Measurements from ENCODE around the gene ZNF804B. TPM values are rescaled to one million over a fixed set of nuclear protein-coding genes. Genes with fewer than 3 reads are reported as not detected.

Gene ZNF804B
- total RNA-seq, 1 experiment from 2014 or later, result 0.04 TPM

- H3K27me3 ChIP-seq, result no peaks in the 10 kb centered on the region
- no peaks in the 10 kb centered on the region for H3K36me3 ChIP-seq
- H3K9me3 ChIP-seq (replicated peaks), result no peaks in the 10 kb centered on the region
- H3K27ac ChIP-seq, result no peak overlapping the region
- no peaks in the 10 kb centered on the region for H3K4me1 ChIP-seq
- H3K4me3 ChIP-seq, result no peak overlapping the region
- no peak for DNase-seq
Observed at GRCh38 chr7:88881136-88881535, 121.6 kb downstream of the ZNF804B start.

- no peaks in the 10 kb centered on the region for H3K4me1 ChIP-seq
- H3K4me3 ChIP-seq, result no peak overlapping the region
- no peaks in the 10 kb centered on the region for H3K27me3 ChIP-seq
- H3K9me3 ChIP-seq (replicated peaks), result no peaks in the 10 kb centered on the region
- no peak for DNase-seq
- H3K27ac ChIP-seq, result no peak overlapping the region
- H3K36me3 ChIP-seq, result no peaks in the 10 kb centered on the region
Observed at GRCh38 chr7:88885131-88885530, 125.6 kb downstream of the ZNF804B start.

DNA sequence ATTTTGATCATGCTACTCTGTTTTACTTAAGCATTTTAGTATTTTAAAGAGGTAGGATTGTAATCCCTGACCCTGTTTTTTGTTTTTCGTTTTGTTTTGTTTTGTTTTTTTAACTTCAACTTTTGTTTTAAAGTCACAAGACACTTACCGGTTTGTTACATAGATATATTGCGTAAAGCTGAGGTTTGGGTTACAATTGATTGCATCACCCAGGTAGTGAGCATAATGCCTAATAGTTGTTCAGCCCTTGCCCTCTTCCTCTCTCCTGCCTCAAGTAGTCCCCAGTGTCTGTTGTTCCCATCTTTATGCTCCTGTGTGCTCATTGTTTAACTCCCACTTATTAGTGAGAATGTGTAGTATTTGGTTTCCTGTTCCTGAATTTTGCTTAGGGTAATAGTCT lies 129.2 kb downstream of the ZNF804B start:
- Histone ChIP-seq H3K27me3 (no peaks in the 10 kb centered on the region; the same call in 1 of the 2 replicates), H3K27ac (no peak overlapping the region), H3K36me3 (no peaks in the 10 kb centered on the region), H3K4me3 (no peak overlapping the region), H3K4me1 (no peaks in the 10 kb centered on the region), H3K9me3 (replicated peaks) (no peaks in the 10 kb centered on the region)
- no peak for DNase-seq

- Histone ChIP-seq H3K27me3 (no peaks in the 10 kb centered on the region), H3K4me1 (no peaks in the 10 kb centered on the region), H3K27ac (no peak overlapping the region), H3K4me3 (no peak overlapping the region), H3K36me3 (no peaks in the 10 kb centered on the region), H3K9me3 (replicated peaks) (no peaks in the 10 kb centered on the region)
- no peak for DNase-seq
Observed at GRCh38 chr7:88910516-88910915, 151.0 kb downstream of the ZNF804B start.

DNA sequence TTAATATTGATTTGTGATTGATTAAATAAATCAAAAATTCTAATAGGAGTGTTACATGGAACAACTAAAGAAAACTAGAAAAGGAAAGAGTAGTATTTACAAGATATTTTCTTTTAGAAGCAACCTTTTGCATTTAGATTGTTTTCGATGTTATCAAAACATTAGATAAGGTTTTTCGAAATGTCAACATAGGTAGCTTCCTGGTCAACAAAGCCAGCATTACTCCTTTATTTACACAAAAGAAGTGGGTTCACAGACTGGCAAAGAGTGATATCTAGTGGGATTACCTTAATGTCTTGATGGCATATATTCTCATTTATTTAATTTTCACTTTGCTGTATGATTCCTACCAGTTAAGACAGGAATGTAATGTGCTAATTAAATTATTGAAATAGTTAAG lies 153.4 kb downstream of the ZNF804B start:
- Histone ChIP-seq H3K36me3 (no peaks in the 10 kb centered on the region), H3K4me3 (no peak overlapping the region), H3K4me1 (no peaks in the 10 kb centered on the region), H3K9me3 (replicated peaks) (no peaks in the 10 kb centered on the region), H3K27ac (no peak overlapping the region), H3K27me3 (no peaks in the 10 kb centered on the region)
- no peak for DNase-seq

GRCh38 chr7:88915615-88916014 lies 156.1 kb downstream of the ZNF804B start:
- Histone ChIP-seq H3K27me3 (no peaks in the 10 kb centered on the region), H3K27ac (no peak overlapping the region), H3K9me3 (replicated peaks) (no peaks in the 10 kb centered on the region), H3K4me1 (no peaks in the 10 kb centered on the region), H3K36me3 (no peaks in the 10 kb centered on the region), H3K4me3 (no peak overlapping the region)
- no peak for DNase-seq

DNA sequence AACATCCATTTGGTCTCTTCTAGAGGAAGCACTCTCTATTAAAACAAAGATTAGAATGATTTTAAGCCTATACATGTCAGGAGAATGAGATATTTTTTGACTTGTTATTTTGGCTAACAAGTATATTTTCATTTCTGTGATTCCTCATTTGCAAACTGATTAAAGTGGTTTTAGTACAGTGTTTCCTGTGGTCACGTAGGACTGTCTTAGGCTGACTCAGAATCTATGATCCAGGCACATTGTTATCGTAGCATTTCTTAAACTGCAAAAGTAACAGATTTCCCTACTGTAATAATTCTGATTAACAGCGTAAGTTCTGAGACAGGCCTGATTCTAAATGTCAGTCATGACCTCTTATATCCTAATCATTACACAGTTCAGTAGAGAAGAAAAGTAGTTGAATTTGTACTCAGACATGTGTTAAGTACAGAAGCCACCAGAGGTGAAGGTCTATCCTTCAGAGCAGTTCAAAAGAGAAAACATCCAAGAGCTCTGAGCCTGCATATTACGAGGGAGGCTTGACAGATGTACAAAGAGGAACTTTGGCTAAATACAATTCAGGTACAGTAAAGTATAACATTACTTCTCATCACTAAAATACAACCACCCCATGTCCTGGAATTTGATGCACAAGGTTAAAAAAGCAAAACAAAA lies 160.1 kb downstream of the ZNF804B start:
- H3K27ac ChIP-seq, result no peak overlapping the region
- no peak for DNase-seq
- no peaks in the 10 kb centered on the region for H3K4me1 ChIP-seq
- no peak overlapping the region for H3K4me3 ChIP-seq
- no peaks in the 10 kb centered on the region for H3K27me3 ChIP-seq
- no peaks in the 10 kb centered on the region for H3K9me3 ChIP-seq (replicated peaks)
- H3K36me3 ChIP-seq, result no peaks in the 10 kb centered on the region

GRCh38 chr7:88922944-88923343 lies 163.4 kb downstream of the ZNF804B start:
- Histone ChIP-seq H3K27ac (no peak overlapping the region), H3K4me3 (no peak overlapping the region), H3K4me1 (no peaks in the 10 kb centered on the region)

GRCh38 chr7:88928276-88928675 lies 168.8 kb downstream of the ZNF804B start:
- H3K4me1 ChIP-seq, result no peaks in the 10 kb centered on the region
- H3K27me3 ChIP-seq, result no peaks in the 10 kb centered on the region
- DNase-seq, result no peak
- no peaks in the 10 kb centered on the region for H3K36me3 ChIP-seq
- H3K27ac ChIP-seq, result no peak overlapping the region
- no peak overlapping the region for H3K4me3 ChIP-seq
- H3K9me3 ChIP-seq (replicated peaks), result no peaks in the 10 kb centered on the region; the same call in 1 of the 2 replicates

More at GRCh38 chr7:88922944-88923343, 163.4 kb downstream of the ZNF804B start:
- no peaks in the 10 kb centered on the region for H3K27me3 ChIP-seq
- H3K36me3 ChIP-seq, result no peaks in the 10 kb centered on the region
- H3K9me3 ChIP-seq (replicated peaks), result no peaks in the 10 kb centered on the region
- no peak for DNase-seq

- Histone ChIP-seq H3K4me1 (no peaks in the 10 kb centered on the region), H3K4me3 (no peak overlapping the region), H3K36me3 (no peaks in the 10 kb centered on the region), H3K27me3 (no peaks in the 10 kb centered on the region), H3K9me3 (replicated peaks) (no peaks in the 10 kb centered on the region; the same call in 1 of the 2 replicates), H3K27ac (no peak overlapping the region)
- DNase-seq, result no peak
Observed at GRCh38 chr7:88929719-88930118, 170.2 kb downstream of the ZNF804B start.

GRCh38 chr7:88933285-88933684 lies 173.8 kb downstream of the ZNF804B start:
- Histone ChIP-seq H3K9me3 (replicated peaks) (no peaks in the 10 kb centered on the region; the same call in 1 of the 2 replicates), H3K4me3 (no peak overlapping the region), H3K27ac (no peak overlapping the region), H3K27me3 (no peaks in the 10 kb centered on the region), H3K4me1 (no peaks in the 10 kb centered on the region), H3K36me3 (no peaks in the 10 kb centered on the region)
- DNase-seq, result no peak

DNA sequence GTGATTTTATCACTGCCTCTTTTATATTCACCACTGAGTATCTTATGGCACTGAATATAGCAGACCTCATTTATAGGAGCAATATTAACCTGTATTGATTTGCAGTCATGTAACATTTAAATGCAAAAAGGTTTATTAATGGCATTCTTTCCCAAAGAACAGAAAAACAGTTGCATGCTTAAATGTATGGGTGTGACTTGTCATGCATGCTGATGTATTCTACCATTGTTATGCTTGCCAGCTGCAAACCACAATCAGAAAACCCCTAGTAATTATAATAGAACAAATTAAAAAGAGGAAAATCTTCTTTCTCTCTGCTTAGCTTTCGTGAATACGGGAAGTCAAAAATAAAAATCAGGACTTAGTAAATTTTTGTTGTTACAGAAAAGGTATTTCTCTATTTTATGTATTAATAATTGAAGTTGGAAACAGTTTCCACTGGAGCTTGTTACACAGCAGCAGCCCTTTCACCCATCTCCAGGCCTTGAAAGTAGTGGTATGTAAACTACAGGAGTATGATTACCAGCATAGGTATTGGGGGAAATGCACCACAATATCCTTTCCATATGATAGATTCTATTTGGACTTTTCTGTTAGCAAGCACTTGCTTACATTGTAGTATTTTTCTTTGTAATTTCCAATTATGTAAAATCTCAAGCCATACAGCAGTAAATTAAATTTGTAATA lies 183.5 kb downstream of the ZNF804B start:
- Histone ChIP-seq H3K27ac (no peak overlapping the region), H3K4me3 (no peak overlapping the region), H3K27me3 (no peaks in the 10 kb centered on the region), H3K9me3 (replicated peaks) (no peaks in the 10 kb centered on the region), H3K4me1 (no peaks in the 10 kb centered on the region), H3K36me3 (no peaks in the 10 kb centered on the region)
- DNase-seq, result no peak

GRCh38 chr7:88951826-88952225 lies 192.3 kb downstream of the ZNF804B start:
- Histone ChIP-seq H3K36me3 (no peaks in the 10 kb centered on the region), H3K4me1 (no peaks in the 10 kb centered on the region), H3K4me3 (no peak overlapping the region), H3K9me3 (replicated peaks) (no peaks in the 10 kb centered on the region), H3K27me3 (no peaks in the 10 kb centered on the region; the same call in 1 of the 2 replicates), H3K27ac (no peak overlapping the region)
- no peak for DNase-seq

DNA sequence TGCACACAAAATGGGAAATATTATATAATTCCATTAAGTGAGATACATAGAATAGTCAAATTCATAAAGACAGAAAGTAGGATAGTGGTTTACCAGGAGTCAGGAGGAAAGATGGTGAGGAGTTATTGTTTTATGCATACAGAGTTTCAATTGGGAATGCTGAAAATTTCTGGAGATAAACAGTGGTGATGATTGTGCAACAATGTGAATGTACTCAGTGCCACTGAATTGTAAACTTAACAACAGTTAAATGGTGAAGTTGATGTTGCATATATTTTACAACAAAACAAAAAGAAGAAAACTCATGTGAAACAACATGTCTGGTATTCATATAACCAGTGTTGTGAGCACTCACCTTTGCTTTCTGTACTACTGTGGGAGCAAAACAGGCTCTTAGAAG lies 204.9 kb downstream of the ZNF804B start:
- H3K36me3 ChIP-seq, result no peaks in the 10 kb centered on the region
- no peaks in the 10 kb centered on the region for H3K4me1 ChIP-seq
- H3K27me3 ChIP-seq, result no peaks in the 10 kb centered on the region
- no peak overlapping the region for H3K4me3 ChIP-seq
- no peak for DNase-seq
- H3K27ac ChIP-seq, result no peak overlapping the region
- no peaks in the 10 kb centered on the region for H3K9me3 ChIP-seq (replicated peaks)

- Histone ChIP-seq H3K4me1 (no peaks in the 10 kb centered on the region), H3K9me3 (replicated peaks) (no peaks in the 10 kb centered on the region), H3K4me3 (no peak overlapping the region), H3K27ac (no peak overlapping the region), H3K27me3 (no peaks in the 10 kb centered on the region), H3K36me3 (no peaks in the 10 kb centered on the region)
- DNase-seq, result no peak
Observed at GRCh38 chr7:88965371-88965770, 205.9 kb downstream of the ZNF804B start.

- peak in 1 of 2 experiments; percentile 3 for DNase-seq
- H3K27ac ChIP-seq, result no peak overlapping the region
- H3K9me3 ChIP-seq (replicated peaks), result no peaks in the 10 kb centered on the region
- H3K36me3 ChIP-seq, result no peaks in the 10 kb centered on the region
- H3K4me3 ChIP-seq, result no peak overlapping the region
- no peaks in the 10 kb centered on the region for H3K4me1 ChIP-seq
- H3K27me3 ChIP-seq, result no peaks in the 10 kb centered on the region
Observed at GRCh38 chr7:88967432-88967831, 207.9 kb downstream of the ZNF804B start.

Data from SJCRH30 (cell line).